OCI-LY3 (cell line): Measurements from ENCODE around the gene SLN.

Experiments used
- H2AFZ ChIP-seq: fragments of 200-600, 300-600 bp; shearing (Covaris generic); 2 replicates; pipeline ENCODE4 v1.6.0; 2014; ENCODE audit warnings: antibody characterized with exemption, low read depth, low read length
- H3K27ac ChIP-seq: fragments of 200-600, 300-600 bp; sonication (generic); 2 replicates; pipeline ENCODE4 v1.5.1; 2014; ENCODE audit warnings: mild to moderate bottlenecking, low read length, moderate library complexity, mixed read lengths
- H3K27me3 ChIP-seq: fragments of 200-600, 300-600 bp; sonication (generic); 2 replicates; pipeline ENCODE4 v1.6.1; 2014; ENCODE audit warnings: low read depth, low read length, mixed read lengths
- H3K36me3 ChIP-seq: fragments of 200-600, 300-600 bp; sonication (generic); replicated peaks from 2 replicates; pipeline ENCODE3; 2014; ENCODE audit warnings: low read depth, low read length, mixed read lengths
- H3K4me1 ChIP-seq: fragments of 300-600, 200-600 bp; sonication (generic); 2 replicates; pipeline ENCODE4 v1.6.1; 2014; ENCODE audit warnings: low read length, mixed read lengths
- H3K4me2 ChIP-seq: fragments of 200-600, 300-600 bp; sonication (generic); 2 replicates; pipeline ENCODE4 v1.6.1; 2014; ENCODE audit warnings: low read length, mixed read lengths
- H3K4me3 ChIP-seq: fragments of 300-600, 200-600 bp; sonication (generic); 2 replicates; pipeline ENCODE4 v1.5.1; 2014; ENCODE audit warnings: antibody characterized with exemption, mild to moderate bottlenecking, low read length, moderate library complexity
- H3K79me2 ChIP-seq: fragments of 300-600, 200-600 bp; shearing (Covaris generic); 2 replicates; pipeline ENCODE4 v1.6.1; 2014; ENCODE audit warnings: mild to moderate bottlenecking, low read length, mixed read lengths
- H3K9ac ChIP-seq: fragments of 300-600, 200-600 bp; shearing (Covaris generic); 2 replicates; pipeline ENCODE4 v1.6.0; 2014; ENCODE audit warnings: mild to moderate bottlenecking, low read length, moderate library complexity
- H3K9me3 ChIP-seq: fragments of 200-600, 300-600 bp; shearing (Covaris generic); 2 replicates; pipeline ENCODE4 v1.6.1; 2014; ENCODE audit warnings: low read length, mixed read lengths; ENCODE audit not compliant: insufficient read depth
- H4K20me1 ChIP-seq: fragments of 200-600, 300-600 bp; sonication (generic); 2 replicates; pipeline ENCODE4 v1.6.1; 2016; ENCODE audit warnings: low read length, mixed read lengths; ENCODE audit not compliant: insufficient read depth
- CTCF ChIP-seq: fragments of 200-600, 300-600 bp; sonication (generic); IDR thresholded peaks from 2 replicates; pipeline ENCODE4 v1.5.1; 2014; ENCODE audit warnings: antibody characterized with exemption, low read length, low read depth
- EZH2phosphoT487 ChIP-seq: fragments of 200-600 bp; shearing (Covaris generic); IDR thresholded peaks from 2 replicates; pipeline ENCODE4 v1.6.1; 2018; ENCODE audit warnings: antibody characterized with exemption, mixed run types, low read depth

Gene SLN

GRCh38 chr11:107696140-107696539, 15.7 kb downstream of the SLN start:
- H3K4me2 ChIP-seq, result no peak overlapping the region

DNA sequence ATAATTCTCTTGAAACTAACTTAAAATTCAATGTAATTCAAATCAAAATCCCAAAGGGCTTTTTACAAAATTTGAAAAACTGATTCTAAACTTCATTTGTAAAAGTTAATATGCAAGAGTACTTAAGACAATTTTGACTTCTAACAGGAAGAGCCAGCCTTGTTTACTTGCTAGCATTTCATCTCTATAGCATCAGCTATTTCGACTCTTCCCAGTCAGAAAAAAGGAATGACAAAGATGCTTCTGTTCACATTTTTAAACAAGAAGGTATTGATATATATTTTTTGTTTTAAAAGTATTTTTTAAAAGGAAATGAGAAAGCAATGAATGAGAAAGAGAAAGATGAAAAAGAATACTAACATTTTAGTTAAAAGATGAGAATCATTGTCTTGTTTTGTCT, 16.4 kb downstream of the SLN start:
- H3K36me3 ChIP-seq, result no peaks in the 10 kb centered on the region
- H3K27ac ChIP-seq, result no peak overlapping the region
- H3K4me2 ChIP-seq, result no peak overlapping the region
- H3K4me3 ChIP-seq, result no peak overlapping the region
- H4K20me1 ChIP-seq, result no peaks in the 10 kb centered on the region
- 0 out of 2 replicates have a peak, but pooled peaks cover 3% of the 10 kb centered on the region for H3K27me3 ChIP-seq
- H3K4me1 ChIP-seq, result no peaks in the 10 kb centered on the region
- H3K9me3 ChIP-seq, result no peaks in the 10 kb centered on the region
- no peak overlapping the region for H3K9ac ChIP-seq
- TF ChIP-seq EZH2phosphoT487, result no peak
- no peak for TF ChIP-seq CTCF
- no peaks in the 10 kb centered on the region for H3K79me2 ChIP-seq
- H2AFZ ChIP-seq, result no peak overlapping the region

More at GRCh38 chr11:107696140-107696539, 15.7 kb downstream of the SLN start:
- TF ChIP-seq CTCF (no peak), EZH2phosphoT487 (no peak)
- H3K36me3 ChIP-seq, result no peaks in the 10 kb centered on the region
- H2AFZ ChIP-seq, result no peak overlapping the region
- no peaks in the 10 kb centered on the region for H3K79me2 ChIP-seq
- H4K20me1 ChIP-seq, result no peaks in the 10 kb centered on the region
- H3K9ac ChIP-seq, result no peak overlapping the region
- no peaks in the 10 kb centered on the region for H3K4me1 ChIP-seq
- no peak overlapping the region for H3K27ac ChIP-seq
- H3K9me3 ChIP-seq, result no peaks in the 10 kb centered on the region
- H3K4me3 ChIP-seq, result no peak overlapping the region
- H3K27me3 ChIP-seq, result 0 out of 2 replicates have a peak, but pooled peaks cover 3% of the 10 kb centered on the region

DNA sequence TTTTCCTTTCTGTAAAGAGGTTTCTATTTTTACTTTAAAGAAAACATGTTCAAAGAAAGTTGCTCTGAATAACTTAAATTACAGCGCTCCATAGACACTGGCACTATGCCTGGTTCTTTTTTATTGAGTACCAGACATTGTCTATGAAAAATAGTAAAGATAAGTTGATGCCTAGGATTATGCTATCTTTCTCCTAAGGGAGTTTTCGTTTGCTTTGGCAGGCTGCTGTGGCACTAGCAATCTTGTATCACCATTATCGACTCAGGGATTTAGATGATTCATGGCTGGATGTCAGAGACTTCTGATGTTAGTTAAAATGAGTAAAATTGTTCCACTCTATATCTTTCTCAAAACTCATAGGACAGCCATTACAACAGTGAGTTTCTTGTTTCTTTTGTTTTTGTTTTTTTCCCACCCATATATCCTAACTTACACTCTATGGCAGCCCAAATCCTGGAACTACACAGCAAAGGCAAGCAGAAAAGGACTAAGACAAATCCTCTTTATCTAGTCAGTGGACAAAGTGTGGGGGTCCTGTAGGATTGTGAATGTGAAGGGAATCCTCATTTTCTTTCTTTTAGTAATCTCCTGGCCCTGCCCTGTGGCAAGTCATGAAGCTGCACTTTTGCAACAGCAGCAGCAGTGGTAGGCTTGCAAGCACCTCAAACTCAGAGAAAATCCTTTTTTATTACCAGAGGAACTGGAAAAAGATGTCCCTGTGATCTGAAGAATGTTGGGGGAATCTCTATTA, 20.7 kb downstream of the SLN start:
- TF ChIP-seq EZH2phosphoT487, result no peak
- no peak for TF ChIP-seq CTCF
- Histone ChIP-seq H3K27me3 (no peaks in the 10 kb centered on the region), H2AFZ (no peak overlapping the region), H3K36me3 (no peaks in the 10 kb centered on the region), H3K9ac (no peak overlapping the region), H3K4me2 (no peak overlapping the region), H3K4me1 (no peaks in the 10 kb centered on the region), H3K27ac (no peak overlapping the region), H3K4me3 (no peak overlapping the region), H3K79me2 (no peaks in the 10 kb centered on the region), H4K20me1 (no peaks in the 10 kb centered on the region), H3K9me3 (no peaks in the 10 kb centered on the region)

DNA sequence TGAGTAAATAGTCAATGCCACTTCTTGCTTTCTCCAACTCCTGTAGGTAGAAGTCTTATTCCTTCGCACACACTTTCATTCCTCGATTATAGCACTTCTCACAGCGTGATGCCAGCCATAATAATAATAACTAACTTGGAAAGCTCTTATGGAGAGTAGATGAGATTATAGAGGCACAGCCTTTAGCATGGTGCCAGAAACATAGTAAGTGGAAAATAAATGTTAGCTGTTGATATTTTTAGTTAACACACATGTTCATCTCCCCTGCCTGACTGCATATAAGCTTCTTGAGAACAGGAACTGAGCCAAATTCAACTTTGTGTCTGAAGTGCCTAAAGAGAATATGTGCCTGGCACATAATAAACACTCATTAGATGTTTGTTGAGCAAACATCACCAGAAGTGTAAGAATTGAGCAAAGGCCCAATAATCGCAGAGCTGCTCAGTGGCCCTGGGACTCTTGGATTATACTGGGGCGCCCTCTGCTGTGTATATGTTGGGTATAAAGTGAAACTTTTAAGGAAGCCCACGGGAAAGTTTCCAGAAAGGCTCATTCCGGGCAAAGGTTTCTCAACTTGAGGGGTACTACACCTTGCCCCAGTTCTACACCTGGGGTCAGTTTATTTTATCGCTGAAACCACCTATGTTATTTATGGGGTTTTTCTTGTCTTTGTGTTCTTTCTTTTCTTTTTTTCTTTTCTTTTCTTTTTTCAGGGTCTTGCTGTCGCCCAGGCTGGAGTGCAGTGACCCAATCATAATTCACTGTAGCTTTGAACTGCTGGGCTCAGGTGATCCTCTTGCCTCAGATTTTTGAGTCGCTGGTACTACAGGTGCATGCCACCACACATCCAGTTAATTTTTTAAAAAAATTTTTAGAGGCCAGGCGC, 22.3 kb downstream of the SLN start:
- Histone ChIP-seq H4K20me1 (no peaks in the 10 kb centered on the region), H3K4me3 (peak overlapping the region; percentile 57), H3K27ac (no peak overlapping the region), H3K9me3 (no peaks in the 10 kb centered on the region), H3K27me3 (no peaks in the 10 kb centered on the region), H3K9ac (no peak overlapping the region), H2AFZ (peak overlapping the region; percentile 62; the same call in 1 of the 2 replicates), H3K36me3 (no peaks in the 10 kb centered on the region), H3K4me1 (no peaks in the 10 kb centered on the region), H3K4me2 (peak overlapping the region; percentile 60), H3K79me2 (no peaks in the 10 kb centered on the region)
- TF ChIP-seq EZH2phosphoT487 (no peak), CTCF (peak; percentile 70)
